GM19397 (cell line): ENCODE data around the gene FRMD4A.

Source experiments
- ATAC-seq: cut with Tn5 transposase; IDR thresholded peaks from one replicate; pipeline ENCODE4 v1.9.1; 2021; ENCODE audit warnings: mild to moderate bottlenecking, moderate library complexity; ENCODE audit not compliant: unreplicated experiment

The FRMD4A gene

DNA sequence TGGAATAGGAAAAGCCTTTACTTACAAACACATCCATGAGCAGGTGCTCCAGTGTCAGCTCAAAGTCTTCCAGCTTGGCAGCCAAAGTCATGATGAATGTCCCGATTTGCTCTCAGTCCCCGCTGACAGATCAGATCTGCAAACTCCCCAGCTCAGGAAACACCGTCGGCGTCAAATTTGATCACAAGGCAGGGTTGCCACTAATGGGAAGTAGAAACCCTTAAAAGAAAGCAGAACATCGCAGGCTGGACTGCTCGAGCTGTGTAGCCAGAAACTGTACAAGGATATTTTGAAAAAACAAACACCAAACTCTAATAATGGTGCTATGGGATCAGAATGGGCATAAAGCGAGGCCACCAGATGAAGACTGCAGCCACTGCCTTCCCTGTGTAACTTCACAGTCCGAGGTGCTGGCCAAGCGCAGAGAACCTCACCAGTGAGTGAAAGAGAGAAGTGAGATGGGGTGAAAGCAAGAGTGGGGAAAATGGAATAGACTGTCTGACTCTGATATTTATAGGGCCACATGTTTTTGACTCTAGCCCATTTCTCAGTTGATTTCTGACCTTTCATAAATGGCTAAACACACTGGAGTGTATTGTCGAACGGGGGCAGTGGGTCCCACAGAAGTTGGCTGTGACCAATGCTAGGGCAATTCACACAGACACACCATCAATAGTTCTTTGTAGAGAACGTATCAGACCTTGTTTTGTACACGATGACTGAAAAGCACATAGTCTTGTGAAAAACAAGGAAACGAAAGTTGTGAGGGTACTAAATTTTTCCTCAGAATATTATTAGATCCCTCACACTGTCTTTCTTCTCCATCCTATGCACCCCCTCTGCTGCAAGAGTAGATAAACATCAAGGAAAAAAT, 306.2 kb downstream of the FRMD4A start:
- ATAC-seq: no peak

DNA sequence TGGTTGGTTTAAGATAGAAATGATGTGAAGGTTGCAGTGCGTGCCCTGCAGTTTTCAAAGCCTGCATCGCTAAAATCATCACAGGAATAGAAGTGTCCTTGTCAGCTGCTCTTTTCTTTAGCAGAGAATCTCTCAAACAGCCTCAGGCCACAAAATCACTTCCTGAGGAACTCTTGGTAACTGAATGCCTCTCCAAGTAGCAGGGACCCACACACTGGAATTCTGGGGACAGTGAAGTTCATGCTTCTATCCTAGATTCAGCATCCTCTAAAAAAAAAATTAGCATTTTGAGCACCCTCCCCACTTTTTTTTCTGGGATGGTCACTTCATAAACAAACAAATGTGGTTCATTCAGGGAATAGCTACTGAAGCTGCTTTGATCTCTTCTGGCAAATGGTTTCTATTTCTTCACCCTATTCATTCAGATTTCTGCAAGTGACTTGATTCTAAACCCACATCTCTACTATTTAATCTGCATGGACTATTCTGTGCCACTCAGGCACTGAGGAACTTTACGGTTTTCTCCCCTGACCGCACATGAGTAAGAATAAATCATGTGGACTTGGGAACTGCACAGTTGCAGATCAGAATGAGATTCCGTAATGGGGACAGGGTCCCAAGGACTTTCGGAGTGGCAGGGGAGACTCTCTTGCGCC, 306.9 kb downstream of the FRMD4A start:
- no peak for ATAC-seq

DNA sequence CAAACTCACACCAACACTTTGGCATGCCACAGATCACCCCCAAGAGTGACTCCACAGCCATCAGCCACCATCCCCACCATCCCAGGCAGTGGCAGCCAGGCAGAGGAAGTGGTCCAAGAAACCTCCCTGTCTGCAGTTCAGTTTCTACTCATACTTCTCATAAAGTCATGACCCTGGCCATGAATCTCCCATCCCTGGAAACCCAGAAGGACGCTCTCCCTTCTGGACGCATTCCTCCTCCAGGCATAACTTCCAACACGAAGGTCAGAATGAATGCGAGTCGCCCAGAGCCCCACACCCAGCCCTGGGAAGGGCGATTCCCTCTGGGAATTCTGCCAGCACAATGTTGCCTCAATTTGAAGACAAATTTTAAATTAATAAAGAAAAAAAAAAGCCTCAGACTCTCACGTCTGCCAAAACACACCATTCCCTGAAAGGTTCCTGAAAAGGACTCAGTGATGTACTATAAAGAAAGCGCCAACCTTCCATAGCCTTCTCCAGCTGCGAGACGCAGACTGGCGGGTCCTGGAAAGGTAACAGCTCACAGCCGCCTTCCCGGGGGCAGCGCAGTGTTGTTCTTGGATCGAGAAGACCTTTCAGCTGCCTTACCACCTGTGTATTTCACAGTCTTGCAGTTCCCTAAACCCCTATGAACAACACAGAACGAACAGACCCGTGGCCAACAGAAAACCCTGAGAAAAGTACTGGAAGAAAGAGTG, 307.6 kb downstream of the FRMD4A start:
- ATAC-seq: no peak

DNA sequence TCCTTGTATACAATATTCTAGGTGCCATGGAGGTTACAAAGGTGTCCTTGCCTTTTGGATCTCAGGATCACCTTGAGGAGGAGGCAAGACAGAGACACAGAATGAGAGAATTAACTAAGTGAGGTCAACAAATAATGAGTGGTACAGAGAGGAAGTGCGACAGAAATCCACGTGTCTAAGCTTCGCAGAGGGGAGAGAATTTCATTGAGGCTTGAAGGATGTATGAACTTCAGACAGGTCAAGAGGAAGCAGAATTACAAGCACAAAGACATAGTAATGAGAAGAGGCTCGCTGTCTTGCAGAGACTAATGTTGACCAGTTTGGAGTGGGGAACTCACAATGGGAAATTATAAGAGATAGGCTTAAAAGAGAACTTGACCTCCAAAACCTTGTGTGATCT, 308.7 kb downstream of the FRMD4A start:
- no peak for ATAC-seq

DNA sequence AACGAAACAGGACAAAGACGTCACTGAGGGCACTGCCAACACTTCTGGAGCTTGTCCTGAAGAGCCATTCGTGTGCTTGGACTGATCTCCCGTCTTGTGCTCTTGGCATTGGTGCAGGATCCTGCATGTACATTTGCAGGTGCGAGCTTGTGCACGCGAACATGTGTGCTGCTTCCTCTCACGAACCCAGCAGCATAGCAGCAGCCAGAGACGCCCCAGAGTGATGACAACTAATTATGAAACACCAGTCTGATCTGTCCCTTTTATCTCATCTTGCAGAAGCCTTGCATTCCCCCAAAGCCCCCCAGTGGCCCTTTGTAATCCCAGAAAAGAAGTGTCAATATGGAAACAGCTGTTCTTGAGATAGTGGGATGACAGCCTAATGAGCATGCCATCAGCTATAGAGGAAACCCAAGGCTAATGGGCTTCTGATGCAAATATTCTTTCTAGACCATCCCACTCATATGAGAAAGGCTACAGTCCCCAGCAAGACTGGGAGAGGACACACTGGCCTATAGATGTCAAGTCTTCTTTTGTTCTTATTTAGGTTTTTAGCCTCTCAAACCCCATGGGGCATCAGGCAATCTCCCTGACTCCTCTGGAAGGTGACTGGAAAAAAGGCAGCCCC, 310.6 kb downstream of the FRMD4A start:
- no peak for ATAC-seq

DNA sequence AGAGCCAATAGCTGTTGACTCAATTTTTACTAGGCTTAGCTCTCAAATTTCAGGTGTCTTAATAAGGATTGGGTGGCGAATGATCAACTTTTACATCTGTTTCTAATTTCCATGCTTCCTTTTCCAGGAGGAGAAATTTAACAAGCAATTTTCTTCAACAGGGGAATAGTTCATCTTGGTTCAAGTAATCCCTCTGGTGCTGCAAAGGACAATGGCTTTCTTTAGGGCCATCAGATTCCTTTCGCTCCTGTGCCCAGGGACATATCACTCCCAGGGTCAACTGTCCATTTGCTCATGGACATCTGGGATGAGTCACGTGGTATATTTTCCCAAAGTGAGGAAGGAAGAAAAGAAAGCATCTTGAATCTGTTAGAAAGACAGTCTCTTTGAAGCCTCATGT, 313.3 kb downstream of the FRMD4A start:
- no peak for ATAC-seq

DNA sequence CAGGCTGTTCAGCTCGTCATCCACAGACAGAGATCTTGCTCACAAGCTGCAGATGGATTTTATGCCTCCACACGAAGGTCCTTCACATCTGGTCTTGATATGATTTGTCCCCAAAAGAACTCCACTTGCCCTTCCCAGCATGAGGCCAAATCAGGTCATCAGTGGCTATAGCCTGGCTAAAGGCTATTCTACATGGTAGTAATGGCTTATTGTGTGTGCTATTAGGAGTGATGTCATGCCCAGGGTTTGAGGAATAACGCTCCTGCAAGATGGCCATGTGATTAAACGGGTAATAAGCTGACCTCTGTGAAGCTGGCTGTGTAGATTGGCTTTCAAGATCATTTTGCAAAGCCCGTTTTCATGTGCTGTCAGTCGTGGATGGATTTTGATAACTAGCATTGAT, 313.8 kb downstream of the FRMD4A start:
- no peak for ATAC-seq

DNA sequence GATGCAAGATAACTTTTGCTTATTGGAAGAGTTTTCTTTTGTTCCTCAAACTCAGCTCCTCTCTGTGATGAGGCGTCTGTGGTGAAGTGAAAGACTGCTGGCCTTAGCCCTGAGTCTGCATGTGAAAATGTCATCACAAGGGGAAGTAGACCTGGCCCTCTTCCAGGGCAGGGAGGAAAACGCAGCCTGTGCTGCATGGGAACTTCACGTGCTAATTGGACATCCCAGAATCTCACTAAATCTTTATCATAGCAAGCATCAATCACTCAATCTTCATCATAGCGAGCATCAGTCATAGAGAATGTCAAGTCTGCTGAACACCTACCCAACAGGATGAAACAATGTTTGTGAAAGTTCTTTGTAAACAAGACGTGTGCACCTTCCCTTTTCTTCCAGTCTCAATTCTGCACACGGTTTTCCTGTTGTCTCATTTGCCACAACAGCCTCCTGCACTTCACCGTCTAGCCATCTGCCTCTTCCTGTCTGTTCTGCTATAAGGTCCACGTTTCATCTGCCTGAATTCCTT, 314.6 kb downstream of the FRMD4A start:
- ATAC-seq: no peak

DNA sequence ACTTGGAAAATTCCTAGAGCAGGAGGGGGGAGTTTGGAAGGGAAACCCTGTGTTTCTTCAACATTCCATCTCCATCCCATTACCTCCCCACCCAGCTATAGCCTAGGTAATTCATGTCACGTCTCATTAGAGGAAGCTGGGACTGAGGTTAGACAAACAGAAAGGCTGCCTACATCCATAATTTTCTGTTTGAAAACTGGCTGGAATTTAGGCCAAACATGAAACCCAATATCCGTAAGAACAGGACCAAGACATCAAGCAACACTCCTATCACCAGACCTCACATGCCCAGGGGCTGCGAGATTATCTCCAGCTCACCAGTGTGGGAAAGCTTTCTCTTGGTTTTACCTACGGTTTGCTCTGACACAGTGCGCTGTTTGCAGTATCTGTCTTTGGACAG, 316.3 kb downstream of the FRMD4A start:
- ATAC-seq: no peak

DNA sequence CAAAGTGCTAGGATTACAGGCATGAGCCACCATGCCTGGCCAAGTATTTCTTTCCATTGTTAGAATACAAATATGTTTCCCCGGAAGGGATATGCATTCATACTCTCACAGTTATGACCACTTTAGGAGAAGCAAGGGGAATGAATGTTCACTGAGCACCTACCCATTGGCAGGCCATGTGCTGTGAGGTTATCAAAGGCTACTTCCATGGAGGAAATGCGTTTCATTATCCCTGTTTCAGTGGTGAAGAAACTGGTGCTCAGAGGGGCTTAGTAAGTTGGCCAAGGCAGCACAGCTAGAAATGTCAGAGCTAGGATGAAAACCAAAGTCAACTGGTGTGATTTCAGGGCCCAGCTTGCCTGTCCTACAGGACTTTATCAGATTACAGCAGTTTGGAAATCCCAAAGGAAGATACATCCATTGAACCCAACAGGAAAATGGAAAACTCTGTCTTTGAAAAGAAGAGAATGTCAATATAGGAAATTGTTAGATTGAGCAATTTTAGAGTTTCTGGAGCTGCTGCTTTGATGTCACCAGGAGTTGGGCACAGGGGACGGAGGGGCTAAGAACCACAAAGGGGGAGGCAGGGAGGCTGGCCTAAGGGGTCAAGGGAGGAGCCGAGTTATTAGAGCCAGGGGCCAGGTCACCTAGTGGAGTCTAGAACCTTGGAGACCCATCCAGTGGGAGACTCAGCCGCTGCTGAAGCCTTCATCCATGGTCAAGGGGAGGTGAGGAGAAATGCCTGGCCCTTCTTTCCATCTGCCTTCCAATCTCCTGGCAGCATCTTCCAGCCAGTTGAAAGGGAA, 319.8 kb downstream of the FRMD4A start:
- ATAC-seq: no peak

DNA sequence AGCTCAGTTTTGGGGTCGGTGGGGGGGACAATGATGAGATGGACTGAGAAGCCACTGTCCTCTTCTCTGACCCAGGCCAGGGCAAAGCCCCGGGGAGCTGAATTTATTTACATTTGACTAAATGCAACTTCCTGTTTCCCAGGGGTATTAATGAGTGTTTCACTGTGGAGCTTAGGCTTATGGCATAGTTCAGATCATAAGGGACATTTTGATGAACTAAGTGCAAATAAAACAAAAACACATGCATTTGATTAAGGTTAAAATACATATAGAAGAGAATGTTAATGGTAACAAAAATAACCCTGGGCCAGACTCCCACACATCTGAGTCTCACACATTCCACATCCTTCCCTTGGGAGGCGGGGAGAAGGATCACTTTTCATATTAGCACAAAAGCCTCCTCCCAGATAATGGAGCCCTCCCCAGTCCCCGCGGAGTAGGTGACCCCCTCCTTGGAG, 320.6 kb downstream of the FRMD4A start:
- peak; percentile 11 for ATAC-seq

DNA sequence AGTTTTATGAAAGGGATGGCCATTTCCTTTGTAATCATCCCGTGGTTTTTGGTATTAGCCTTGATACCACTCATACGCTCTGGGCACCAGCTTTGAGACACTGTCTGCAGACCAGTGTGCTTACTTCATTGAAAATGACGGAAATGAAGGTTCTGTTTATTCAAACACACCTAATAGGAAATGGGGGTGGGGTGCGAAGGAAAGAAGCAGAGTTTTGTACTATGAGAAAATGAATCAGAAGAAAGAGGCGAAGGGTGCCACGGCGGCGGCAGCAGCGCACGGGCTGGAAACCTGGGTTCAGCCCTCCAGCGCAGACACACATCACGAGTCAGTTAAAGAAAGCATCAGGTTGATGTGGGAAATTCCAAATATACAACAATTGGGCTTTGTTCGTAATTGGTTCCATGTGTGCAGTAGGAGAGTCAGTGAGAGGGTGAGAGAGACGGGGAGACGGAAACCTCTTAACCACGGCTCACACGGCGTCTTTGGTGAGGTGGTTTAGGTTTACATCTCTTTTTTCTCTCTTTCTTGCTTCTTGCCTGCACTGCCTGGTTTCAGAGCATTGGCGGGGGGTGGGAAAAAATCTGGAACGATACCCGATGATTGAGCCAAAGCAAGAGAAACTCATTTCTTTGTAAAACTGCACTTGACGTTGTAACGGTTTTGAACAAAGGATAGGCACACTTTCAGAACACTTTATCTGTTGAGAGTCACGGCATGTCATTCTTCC, 321.2 kb downstream of the FRMD4A start:
- peak; percentile 55 for ATAC-seq

DNA sequence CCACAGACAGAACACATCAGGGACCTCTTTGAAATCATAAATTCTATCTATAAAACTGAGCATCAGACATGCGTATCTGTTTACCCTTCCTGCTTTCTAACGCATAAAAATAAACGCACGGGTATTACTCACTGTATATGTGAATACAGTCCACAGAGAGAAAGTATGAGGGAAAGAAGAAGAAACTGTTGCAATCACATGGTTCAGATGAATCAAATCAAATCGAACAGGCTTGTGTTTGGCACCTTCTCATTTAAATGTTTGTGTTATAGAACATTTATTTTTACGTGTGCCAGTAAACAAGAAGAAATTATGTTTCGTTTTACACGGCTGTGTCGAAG, 322.0 kb downstream of the FRMD4A start:
- no peak for ATAC-seq

DNA sequence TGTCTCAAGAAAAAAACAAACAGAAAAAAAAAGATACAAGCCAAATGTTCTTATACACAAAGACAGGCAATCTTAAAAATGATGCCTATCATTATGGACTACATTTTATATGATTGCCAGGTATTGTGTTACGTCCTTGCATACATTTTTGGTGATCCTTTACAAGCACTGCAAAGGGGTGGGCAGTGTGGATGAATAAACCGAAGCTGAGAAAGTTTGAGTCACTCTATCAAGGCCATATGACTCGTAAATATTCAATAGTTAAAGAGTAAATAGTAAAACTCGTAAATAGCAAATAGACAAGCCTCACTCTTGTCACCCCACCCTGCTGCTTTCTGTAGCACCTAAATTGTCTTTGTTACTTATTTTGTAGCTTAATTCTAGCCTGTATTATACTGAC, 326.2 kb downstream of the FRMD4A start:
- no peak for ATAC-seq

DNA sequence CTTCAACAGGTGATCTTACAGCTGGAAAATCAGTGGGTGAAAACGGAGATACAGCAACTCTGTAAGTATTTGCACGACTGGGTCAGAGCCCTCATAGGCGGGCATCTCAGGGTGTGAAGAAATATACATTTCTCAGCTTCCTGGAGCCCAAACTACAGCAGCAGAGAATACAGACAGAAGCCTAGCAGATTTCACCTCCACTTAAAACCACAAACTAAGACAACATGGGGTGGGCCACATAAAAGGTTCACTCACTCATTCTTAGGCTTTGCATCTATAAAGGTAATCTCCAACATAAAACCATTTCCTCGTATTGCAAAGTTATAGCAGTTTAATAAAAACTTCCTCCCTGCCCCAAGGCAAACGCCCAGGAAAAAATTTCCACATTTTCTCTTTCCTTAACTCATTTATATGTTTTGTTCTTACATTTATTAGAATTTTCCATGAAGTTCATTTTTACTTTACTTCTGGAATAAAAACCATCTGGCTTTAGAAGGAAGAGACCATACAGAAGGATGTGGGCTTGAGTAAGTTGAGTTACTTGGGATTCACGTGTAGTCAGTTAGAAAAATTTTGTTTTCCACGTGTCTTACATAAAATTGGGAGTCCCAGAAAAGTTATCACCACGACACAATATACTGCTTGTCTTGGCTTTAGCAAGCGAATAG, 327.1 kb downstream of the FRMD4A start:
- no peak for ATAC-seq

DNA sequence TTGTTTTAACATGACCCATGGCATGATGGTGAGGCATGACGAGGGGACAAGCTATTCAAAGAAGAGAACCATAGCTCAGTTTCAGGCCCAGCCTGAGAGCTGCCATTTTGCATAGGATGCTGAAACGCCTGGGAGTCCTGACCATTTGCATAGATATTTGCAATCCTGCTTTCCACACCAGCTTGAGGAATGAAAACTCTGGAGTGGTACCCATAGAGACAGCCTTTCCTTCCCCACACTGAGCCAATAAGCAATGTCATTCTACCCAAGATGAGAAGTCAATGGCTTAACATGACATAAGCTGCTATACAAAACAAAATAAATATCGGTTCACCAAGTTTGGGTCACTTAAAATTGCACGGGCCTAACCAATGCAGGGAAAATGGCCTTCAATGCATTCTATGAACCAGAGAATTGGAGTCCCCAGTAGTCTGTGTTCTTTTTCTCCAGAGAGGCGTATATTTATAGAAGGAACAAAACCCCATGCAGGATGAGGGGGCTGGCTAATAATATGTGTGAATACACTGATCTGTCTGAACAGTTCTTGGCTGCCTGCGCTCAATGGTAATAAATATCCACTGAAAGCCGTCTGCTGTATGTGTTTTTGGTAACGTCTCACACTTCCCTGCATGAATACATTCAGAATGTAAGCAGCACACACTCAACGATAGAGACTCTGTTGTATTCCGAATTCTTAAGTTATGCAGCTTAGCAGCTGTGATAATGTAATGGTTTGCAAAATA, 329.3 kb downstream of the FRMD4A start:
- ATAC-seq: no peak

DNA sequence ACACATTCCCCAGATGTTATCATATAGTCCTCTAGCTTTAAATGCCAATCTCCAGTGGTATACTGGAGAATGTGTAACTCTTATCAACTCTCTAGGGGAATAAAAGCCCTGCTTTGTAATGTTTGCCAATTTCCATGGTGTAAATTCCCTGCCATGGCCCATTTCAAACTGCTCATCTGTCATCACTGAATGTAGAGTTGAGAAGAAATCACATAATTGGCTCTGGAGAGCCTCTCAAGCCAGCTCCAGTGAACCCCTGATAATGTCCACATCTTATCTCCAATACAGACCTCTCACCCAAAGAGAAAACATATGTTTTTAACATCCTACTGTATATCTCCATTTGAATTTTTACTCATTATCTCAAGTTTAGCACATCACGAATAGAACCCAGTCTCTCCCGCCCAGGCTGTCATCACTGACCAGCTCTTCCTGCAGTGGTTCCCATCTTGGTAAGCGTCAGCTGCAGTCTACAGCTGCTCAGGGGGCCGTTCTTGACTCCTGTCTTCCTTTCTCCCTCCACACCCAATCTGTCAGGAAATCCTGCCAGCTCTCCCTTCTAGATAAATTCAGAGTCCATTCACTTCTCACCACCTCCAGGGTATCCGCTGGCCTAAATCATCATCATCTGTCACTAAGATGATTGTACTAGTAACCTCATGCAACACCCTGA, 332.4 kb downstream of the FRMD4A start:
- no peak for ATAC-seq

DNA sequence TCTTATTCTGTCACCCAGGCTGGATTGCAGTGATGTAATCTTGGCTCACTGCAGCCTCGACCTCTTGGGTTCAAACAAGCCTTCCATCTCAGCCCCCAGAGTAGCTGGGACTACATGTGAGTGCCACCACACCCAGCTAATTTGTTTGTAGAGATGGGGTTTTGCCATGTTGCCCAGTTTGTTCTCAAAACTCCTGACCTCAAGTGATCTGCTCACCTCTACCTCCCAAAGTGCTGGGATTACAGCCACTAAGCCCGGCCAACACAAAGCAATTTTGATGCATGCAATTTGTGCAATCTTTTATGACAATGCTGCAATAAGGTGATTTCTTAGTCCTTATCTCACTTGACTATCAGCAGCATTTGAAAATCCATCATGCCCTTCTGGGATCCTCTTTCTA, 333.1 kb downstream of the FRMD4A start:
- ATAC-seq: no peak
